ENCODE results near the gene ACTG1.

Gene ACTG1

GRCh38 chr17:81466564-81467472, 45.8 kb downstream of the ACTG1 start:
- Histone ChIP-seq H3K9me3 (ENCODE audit: control insufficient read depth in 2 of 2, low read length in 2 of 2) (no peaks in the 10 kb centered on the region), H3K9ac (ENCODE audit: low read length in 2 of 2) (no peak overlapping the region), H3K4me1 (ENCODE audit: control insufficient read depth, insufficient read depth, low read length) (no peaks in the 10 kb centered on the region), H3K27ac (ENCODE audit: low read length) (no peak overlapping the region), H3K27me3 (ENCODE audit: control insufficient read depth in 1 of 2, insufficient read depth in 2 of 2, low read length in 2 of 2) (no peaks in the 10 kb centered on the region), H3K4me3 (ENCODE audit: low read length in 2 of 2) (no peak overlapping the region), H3K36me3 (ENCODE audit: control insufficient read depth in 2 of 2, insufficient read depth in 2 of 2, low read length in 2 of 2) (peaks cover 0 to 3% of the 10 kb centered on the region in 2 donors)

- peaks cover 0 to 3% of the 10 kb centered on the region in 2 donors for H3K36me3 ChIP-seq (ENCODE audit: control insufficient read depth in 2 of 2, insufficient read depth in 2 of 2, low read length in 2 of 2)
- no peak overlapping the region for H3K27ac ChIP-seq (ENCODE audit: low read length)
- no peaks in the 10 kb centered on the region for H3K9me3 ChIP-seq (ENCODE audit: control insufficient read depth in 2 of 2, low read length in 2 of 2)
- no peaks in the 10 kb centered on the region for H3K27me3 ChIP-seq (ENCODE audit: control insufficient read depth in 1 of 2, insufficient read depth in 2 of 2, low read length in 2 of 2)
- H3K4me1 ChIP-seq (ENCODE audit: control insufficient read depth, insufficient read depth, low read length) = no peaks in the 10 kb centered on the region
- no peak overlapping the region for H3K4me3 ChIP-seq (ENCODE audit: low read length in 2 of 2)
- no peak overlapping the region for H3K9ac ChIP-seq (ENCODE audit: low read length in 2 of 2)
Measured at GRCh38 chr17:81465910-81466309, 46.7 kb downstream of the ACTG1 start.

- H3K9ac ChIP-seq (ENCODE audit: low read length in 2 of 2) = no peak overlapping the region
- no peaks in the 10 kb centered on the region for H3K4me1 ChIP-seq (ENCODE audit: control insufficient read depth, insufficient read depth, low read length)
- no peaks in the 10 kb centered on the region for H3K9me3 ChIP-seq (ENCODE audit: control insufficient read depth in 2 of 2, low read length in 2 of 2)
- H3K27me3 ChIP-seq (ENCODE audit: control insufficient read depth in 1 of 2, insufficient read depth in 2 of 2, low read length in 2 of 2) = no peaks in the 10 kb centered on the region
- peaks cover 0 to 3% of the 10 kb centered on the region in 2 donors for H3K36me3 ChIP-seq (ENCODE audit: control insufficient read depth in 2 of 2, insufficient read depth in 2 of 2, low read length in 2 of 2)
- H3K27ac ChIP-seq (ENCODE audit: low read length) = no peak overlapping the region
- no peak overlapping the region for H3K4me3 ChIP-seq (ENCODE audit: low read length in 2 of 2)
Measured at GRCh38 chr17:81464586-81464985, 48.0 kb downstream of the ACTG1 start.

GRCh38 chr17:81463506-81463905, 49.1 kb downstream of the ACTG1 start:
- Histone ChIP-seq H3K4me1 (ENCODE audit: control insufficient read depth, insufficient read depth, low read length) (no peaks in the 10 kb centered on the region), H3K36me3 (ENCODE audit: control insufficient read depth in 2 of 2, insufficient read depth in 2 of 2, low read length in 2 of 2) (peaks cover 0 to 8% of the 10 kb centered on the region in 2 donors), H3K9me3 (ENCODE audit: control insufficient read depth in 2 of 2, low read length in 2 of 2) (no peaks in the 10 kb centered on the region), H3K27me3 (ENCODE audit: control insufficient read depth in 1 of 2, insufficient read depth in 2 of 2, low read length in 2 of 2) (no peaks in the 10 kb centered on the region), H3K9ac (ENCODE audit: low read length in 2 of 2) (no peak overlapping the region), H3K27ac (ENCODE audit: low read length) (no peak overlapping the region), H3K4me3 (ENCODE audit: low read length in 2 of 2) (no peak overlapping the region)

GRCh38 chr17:81462506-81463125, 50.0 kb downstream of the ACTG1 start:
- no peaks in the 10 kb centered on the region for H3K4me1 ChIP-seq (ENCODE audit: control insufficient read depth, insufficient read depth, low read length)
- peaks cover 0 to 9% of the 10 kb centered on the region in 2 donors for H3K36me3 ChIP-seq (ENCODE audit: control insufficient read depth in 2 of 2, insufficient read depth in 2 of 2, low read length in 2 of 2)
- no peak overlapping the region for H3K27ac ChIP-seq (ENCODE audit: low read length)

DNA sequence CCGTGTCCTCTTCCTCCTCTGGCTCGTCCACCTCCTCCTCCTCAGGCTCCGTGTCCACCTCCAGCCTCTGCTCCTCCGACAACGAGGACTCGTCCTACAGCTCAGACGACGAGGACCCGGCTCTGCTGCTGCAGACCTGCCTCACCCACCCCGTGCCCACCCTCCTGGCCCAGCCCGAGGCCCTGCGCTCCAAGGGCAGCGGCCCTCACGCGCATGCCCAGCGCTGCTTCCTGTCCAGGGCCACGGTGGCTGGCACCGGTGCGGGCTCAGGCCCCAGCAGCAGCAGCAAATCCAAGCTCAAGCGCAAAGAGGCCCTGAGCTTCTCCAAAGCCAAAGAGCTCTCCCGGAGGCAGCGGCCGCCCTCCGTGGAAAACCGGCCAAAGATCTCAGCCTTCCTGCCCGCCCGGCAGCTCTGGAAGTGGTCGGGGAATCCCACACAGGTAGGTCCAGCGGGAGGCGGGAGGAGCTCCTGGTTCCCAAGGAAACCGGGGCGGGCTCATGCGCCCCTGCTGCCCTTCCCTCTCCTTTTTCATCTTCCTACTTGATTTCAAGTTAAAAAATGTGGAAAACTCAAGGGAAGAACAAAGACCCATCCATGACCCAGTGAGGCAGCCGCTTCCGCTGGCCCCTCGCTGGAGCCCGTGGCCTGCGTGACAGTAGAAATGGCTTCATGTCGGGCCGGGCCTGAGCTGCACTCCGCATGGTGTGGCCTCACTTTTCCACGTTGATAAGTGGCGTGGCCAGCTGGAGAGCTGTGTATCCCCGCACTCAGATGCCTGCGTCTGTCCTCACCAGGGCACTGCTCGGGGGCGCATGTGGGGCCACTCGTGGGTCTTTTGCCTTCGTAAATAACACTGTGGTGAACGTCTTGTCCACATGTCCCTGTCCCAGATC, 50.7 kb downstream of the ACTG1 start:
- Histone ChIP-seq H3K9me3 (ENCODE audit: control insufficient read depth in 2 of 2, low read length in 2 of 2) (no peaks in the 10 kb centered on the region), H3K36me3 (ENCODE audit: control insufficient read depth in 2 of 2, insufficient read depth in 2 of 2, low read length in 2 of 2) (peaks cover 0 to 9% of the 10 kb centered on the region in 2 donors), H3K4me1 (ENCODE audit: control insufficient read depth, insufficient read depth, low read length) (no peaks in the 10 kb centered on the region), H3K27ac (ENCODE audit: low read length) (no peak overlapping the region), H3K4me3 (ENCODE audit: low read length in 2 of 2) (no peak overlapping the region), H3K9ac (ENCODE audit: low read length in 2 of 2) (no peak overlapping the region), H3K27me3 (ENCODE audit: control insufficient read depth in 1 of 2, insufficient read depth in 2 of 2, low read length in 2 of 2) (no peaks in the 10 kb centered on the region)

More at GRCh38 chr17:81462506-81463125, 50.0 kb downstream of the ACTG1 start:
- Histone ChIP-seq H3K9me3 (ENCODE audit: control insufficient read depth in 2 of 2, low read length in 2 of 2) (no peaks in the 10 kb centered on the region), H3K9ac (ENCODE audit: low read length in 2 of 2) (no peak overlapping the region), H3K27me3 (ENCODE audit: control insufficient read depth in 1 of 2, insufficient read depth in 2 of 2, low read length in 2 of 2) (no peaks in the 10 kb centered on the region), H3K4me3 (ENCODE audit: low read length in 2 of 2) (no peak overlapping the region)

- Histone ChIP-seq H3K27ac (ENCODE audit: low read length) (no peak overlapping the region), H3K4me3 (ENCODE audit: low read length in 2 of 2) (no peak overlapping the region), H3K4me1 (ENCODE audit: control insufficient read depth, insufficient read depth, low read length) (no peaks in the 10 kb centered on the region), H3K9me3 (ENCODE audit: control insufficient read depth in 2 of 2, low read length in 2 of 2) (no peaks in the 10 kb centered on the region), H3K36me3 (ENCODE audit: control insufficient read depth in 2 of 2, insufficient read depth in 2 of 2, low read length in 2 of 2) (peaks cover 0 to 9% of the 10 kb centered on the region in 2 donors), H3K27me3 (ENCODE audit: control insufficient read depth in 1 of 2, insufficient read depth in 2 of 2, low read length in 2 of 2) (no peaks in the 10 kb centered on the region), H3K9ac (ENCODE audit: low read length in 2 of 2) (no peak overlapping the region)
Measured at GRCh38 chr17:81460856-81461460, 51.6 kb downstream of the ACTG1 start.

All from stomach smooth muscle (tissue), 2 donors.